ENCODE measurements around the gene REXO2.

The REXO2 gene

GRCh38 chr11:114441921-114442320, 2.7 kb downstream of the REXO2 start:
- peaks cover 0 to 27% of the 10 kb centered on the region in 2 experiments; a peak in 1 of 3 replicates for H3K36me3 ChIP-seq (ENCODE audit: control insufficient read depth in 2 of 2, insufficient read depth in 1 of 2, low read length in 2 of 2)
- no peak overlapping the region for H3K27ac ChIP-seq (ENCODE audit: extremely low read depth, low read depth, low read length)
- ChIA-PET CTCF (interaction anchor here (0.6 kb wide), 1 partner anchor 39 kb away, joined by 4 read pairs; no protein-coding TSS in a partner anchor), POLR2A (interaction anchor here (0.6 kb wide), 1 partner anchor 230 kb away, joined by 3 read pairs; no protein-coding TSS in a partner anchor)
- H3K4me1 ChIP-seq (ENCODE audit: control insufficient read depth, insufficient read depth, low read length), result no peaks in the 10 kb centered on the region; the same call in 1 of the 2 replicates
- H3K9me3 ChIP-seq (ENCODE audit: control insufficient read depth, insufficient read depth, low read depth, low read length), result no peaks in the 10 kb centered on the region
- TF ChIP-seq KLF9 (tag by site-specific recombination; IDR thresholded peaks at IDR 0.05; ENCODE audit: low read depth) (no peak), ZNF660 (tag by site-specific recombination; IDR thresholded peaks at IDR 0.05) (no peak), ZSCAN16 (tag by site-specific recombination; IDR thresholded peaks at IDR 0.05) (no peak), PRDM10 (tag by site-specific recombination; IDR thresholded peaks at IDR 0.05) (no peak), ZNF350 (tag by site-specific recombination; IDR thresholded peaks at IDR 0.05) (no peak), ZNF639 (tag by site-specific recombination; IDR thresholded peaks at IDR 0.05) (no peak), ZNF692 (tag by site-specific recombination; IDR thresholded peaks at IDR 0.05) (no peak), ELK4 (IDR thresholded peaks at IDR 0.05; ENCODE audit: borderline replicate concordance, low read depth, low read length) (no peak), PRDM2 (tag by site-specific recombination; IDR thresholded peaks at IDR 0.05; ENCODE audit: borderline replicate concordance) (no peak), ZNF747 (tag by site-specific recombination; IDR thresholded peaks at IDR 0.05) (no peak), ZSCAN30 (tag by site-specific recombination; IDR thresholded peaks at IDR 0.05) (no peak), ZNF837 (tag by site-specific recombination; IDR thresholded peaks at IDR 0.05) (no peak), ZNF169 (tag by site-specific recombination; IDR thresholded peaks at IDR 0.05) (no peak)
- H3K4me3 ChIP-seq (ENCODE audit: low read depth, low read length), result no peak overlapping the region

Data from HEK293 (cell line).